Activated effector memory CD4-positive, alpha-beta T cell treated with anti-CD3 and anti-CD28 coated beads, Interleukin-2, amount 50 U/mL, for 16 hours (primary cell): ENCODE measurements around the gene NPAS3.
"Not testable (repeated sequence)": the region's sequence is repeated elsewhere in the genome, so short reads cannot be mapped to it uniquely, and the experiment has no call there.

ENCODE experiments used
- DNase-seq: peaks from one replicate; pipeline ENCODE4 v3.0.0-alpha.2; 2020

NPAS3 gene

DNA sequence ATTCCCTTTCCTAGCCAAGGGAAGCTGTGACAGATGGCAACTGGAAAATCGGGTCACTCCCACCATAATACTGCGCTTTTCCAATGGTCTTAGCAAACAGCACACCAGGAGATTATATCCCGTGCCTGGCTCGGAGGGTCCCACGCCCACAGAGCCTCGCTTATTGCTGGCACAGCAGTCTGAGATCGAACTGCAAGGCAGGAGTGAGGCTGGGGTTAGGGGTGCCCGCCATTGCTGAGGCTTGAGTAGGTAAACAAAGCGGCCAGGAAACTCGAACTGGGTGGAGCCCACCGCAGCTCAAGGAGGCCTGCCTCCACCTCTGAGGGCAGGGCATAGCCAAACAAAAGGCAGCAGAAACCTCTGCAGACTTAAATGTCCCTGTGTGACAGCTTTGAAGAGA is 149.6 kb downstream of the NPAS3 start:
- not testable (repeated sequence) for DNase-seq

GRCh38 chr14:33098016-33098415 is 159.3 kb downstream of the NPAS3 start:
- no peak for DNase-seq

DNA sequence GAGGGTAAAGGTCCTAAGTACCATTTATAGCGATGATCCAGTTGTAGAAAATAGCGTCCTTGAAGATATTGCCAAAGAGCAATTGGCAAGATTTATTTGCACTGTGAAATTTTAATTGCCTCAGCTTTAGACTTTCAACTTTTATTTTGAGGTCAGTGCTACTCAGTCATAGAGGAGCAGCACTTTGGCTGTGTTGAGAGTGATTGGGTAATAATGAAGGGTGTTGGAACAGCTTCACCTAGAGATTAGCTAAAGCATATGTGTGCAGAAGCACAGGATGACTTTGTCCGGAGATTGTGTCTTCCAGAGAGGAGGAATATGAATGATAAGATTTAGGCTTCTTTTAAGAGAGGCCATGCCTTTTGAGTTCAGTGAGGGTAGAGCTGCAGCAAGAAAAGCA is 164.8 kb downstream of the NPAS3 start:
- no peak for DNase-seq

GRCh38 chr14:33103966-33104365 is 165.3 kb downstream of the NPAS3 start:
- DNase-seq = no peak

DNA sequence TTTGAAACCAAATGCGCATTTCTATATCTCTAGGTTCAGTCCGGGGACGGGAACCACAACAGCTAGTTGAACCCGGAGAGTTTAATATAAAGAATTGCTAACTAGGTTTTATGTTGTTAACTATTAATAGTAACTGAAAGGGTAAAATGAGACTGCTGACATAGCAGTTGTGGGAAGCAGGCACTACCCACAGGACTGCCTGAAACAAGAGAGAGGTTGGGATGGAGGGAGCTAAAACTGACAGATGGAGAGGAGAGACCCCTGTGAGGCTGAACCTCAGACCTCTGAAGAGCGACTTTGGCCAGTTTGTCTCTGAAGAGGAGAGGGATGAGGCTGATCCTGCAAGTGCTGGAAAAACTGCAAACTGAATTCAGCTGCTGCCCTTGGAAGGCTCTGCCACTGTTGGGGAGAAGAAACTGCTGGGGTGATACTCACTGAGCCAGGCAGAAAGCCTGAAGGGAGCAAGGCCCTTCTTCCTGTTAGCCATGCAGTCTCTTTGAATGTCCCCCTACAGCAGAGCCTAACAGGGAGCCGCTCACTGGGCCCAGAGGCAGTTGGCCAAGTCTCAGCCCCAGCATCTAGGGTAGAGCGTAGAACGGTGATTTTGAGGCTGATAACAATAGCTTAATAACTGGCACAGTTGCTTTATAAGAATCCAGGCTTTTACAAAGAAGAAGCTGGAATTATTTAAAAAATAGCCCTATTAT is 172.2 kb downstream of the NPAS3 start:
- DNase-seq = no peak

- no peak for DNase-seq
Measured at GRCh38 chr14:33114331-33114730, 175.7 kb downstream of the NPAS3 start.

- no peak for DNase-seq
Measured at GRCh38 chr14:33118668-33119067, 180.0 kb downstream of the NPAS3 start.

DNA sequence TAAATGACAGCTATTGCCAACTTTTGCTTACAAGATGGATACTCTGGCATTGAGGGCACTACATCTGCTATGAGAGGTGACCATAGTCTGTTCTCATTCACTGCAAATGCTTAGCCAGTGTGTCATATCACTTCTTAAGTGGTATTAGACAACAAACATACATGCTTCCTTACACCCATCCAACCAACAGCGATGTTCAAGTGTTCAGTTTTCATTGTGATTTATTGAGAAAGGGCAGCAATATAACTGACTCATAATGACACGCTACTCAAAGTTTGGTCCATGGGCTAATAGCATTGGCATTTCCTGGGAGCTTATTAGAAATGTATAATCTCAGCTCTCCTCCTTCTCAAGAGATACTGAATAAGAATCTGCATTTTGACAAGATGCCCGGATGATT is 181.7 kb downstream of the NPAS3 start:
- no peak for DNase-seq

DNA sequence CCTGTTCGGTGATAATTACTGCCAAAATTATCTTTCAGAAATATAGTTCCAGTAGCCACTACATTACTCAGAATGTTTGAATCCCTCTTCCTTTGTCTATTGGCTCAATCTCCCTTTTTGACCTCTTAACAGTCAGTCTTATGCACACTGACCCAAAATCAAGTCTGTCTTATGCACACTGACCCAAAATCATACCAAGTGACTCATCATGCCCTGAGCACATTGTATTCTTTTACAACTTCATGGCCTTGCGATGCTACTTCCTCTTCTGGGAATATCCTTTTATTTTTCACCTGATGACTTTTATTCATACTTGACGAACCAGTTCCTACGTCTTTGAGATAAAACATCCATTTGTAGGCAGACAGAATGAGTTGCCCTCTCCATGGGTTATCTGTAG is 182.3 kb downstream of the NPAS3 start:
- DNase-seq = no peak

DNA sequence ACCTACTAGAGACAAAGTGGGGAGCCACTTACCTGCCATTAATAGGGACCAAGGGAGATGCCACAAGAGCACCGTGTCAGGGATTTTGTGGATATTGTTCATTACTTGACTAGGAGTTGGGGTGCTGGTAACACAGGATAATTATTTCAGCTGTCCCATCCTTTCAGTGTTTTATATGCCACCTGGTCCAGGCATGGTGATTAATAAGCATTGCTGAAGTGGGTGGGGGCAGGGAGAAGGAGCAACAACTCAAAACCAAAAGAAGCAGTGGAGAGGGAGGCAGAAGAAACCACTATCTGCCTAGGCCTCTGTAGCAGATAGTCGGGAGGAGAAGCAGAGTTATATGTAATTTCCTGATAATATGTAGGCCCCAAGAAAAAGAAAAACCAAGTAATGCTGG is 184.6 kb downstream of the NPAS3 start:
- no peak for DNase-seq

- no peak for DNase-seq
Measured at GRCh38 chr14:33126433-33126832, 187.8 kb downstream of the NPAS3 start.

- no peak for DNase-seq
Measured at GRCh38 chr14:33127531-33127930, 188.9 kb downstream of the NPAS3 start.

- no peak for DNase-seq
Measured at GRCh38 chr14:33131801-33132200, 193.1 kb downstream of the NPAS3 start.

- no peak for DNase-seq
Measured at GRCh38 chr14:33134162-33134561, 195.5 kb downstream of the NPAS3 start.

GRCh38 chr14:33134975-33135374 is 196.3 kb downstream of the NPAS3 start:
- no peak for DNase-seq

DNA sequence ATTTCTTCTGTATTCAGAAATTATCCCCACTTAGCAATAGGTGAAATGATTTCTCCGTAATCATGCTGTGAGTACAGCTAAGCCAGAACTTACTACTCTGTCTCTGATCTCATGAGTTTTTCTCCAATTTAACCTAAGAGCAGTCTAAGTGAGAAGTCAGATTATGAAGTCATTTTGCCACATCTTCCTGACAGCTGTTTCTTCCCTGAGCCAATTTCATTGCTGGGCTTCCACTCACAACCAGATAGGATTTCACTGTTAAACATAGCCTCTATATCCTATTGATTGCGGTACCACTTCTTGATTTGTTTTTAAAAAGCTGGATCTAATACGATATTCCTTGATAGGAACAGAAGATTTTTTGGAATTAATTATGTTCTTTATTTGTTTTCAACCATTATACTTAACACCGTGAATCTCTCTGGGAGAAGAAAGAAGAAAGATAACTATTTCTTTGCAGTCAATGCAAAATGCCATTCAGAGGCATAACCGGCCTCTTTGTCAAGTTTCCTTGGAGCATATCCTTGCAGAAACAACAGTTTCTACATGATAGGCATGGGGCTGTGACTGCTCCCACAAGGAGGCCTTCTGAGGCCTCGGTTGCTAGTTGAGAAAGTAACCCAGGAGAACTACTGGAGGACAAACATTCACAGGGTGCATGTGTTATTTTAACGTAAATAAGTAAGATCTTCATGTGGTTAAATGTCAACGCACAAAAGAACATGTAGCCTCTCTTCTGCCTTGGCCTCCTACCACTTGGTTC is 212.2 kb downstream of the NPAS3 start:
- no peak for DNase-seq

DNA sequence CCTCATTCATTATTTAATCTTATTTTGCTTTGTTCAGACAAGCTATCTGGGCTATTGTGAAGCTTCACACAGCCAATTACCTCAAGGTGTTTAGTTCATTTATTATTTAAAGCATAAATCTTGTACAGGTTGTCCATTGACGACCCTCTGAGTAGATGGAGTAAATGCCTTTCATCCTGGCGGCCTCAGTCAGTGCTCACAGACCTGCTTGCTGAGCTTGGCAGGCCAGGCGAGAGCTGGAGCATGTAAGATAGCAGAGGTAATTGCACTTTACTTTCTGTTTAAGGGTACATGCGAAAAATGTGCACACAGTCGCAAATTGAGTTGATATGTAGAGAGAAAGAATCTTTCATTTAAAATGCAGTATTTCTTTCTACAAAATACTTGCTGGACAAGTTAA is 224.4 kb downstream of the NPAS3 start:
- DNase-seq = no peak

DNA sequence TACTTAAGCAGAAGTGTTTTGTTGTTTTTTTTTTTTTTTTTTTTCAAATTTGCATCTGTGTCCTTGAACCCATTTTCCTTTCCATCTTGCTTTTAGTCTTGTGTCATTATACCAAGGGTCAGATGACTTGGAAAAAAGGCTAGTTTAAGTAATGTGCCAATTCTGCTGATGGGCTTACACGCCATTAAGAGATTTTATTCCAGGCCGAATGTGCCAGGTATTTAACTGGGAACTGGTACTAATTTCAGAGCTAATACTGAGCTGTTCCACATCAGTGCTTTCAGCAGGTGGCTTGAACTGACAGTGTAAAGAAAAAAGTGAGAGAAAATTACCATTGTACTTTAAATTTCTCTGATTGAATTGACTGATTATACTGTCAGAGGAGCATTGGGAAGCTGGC is 224.9 kb downstream of the NPAS3 start:
- DNase-seq = no peak

DNA sequence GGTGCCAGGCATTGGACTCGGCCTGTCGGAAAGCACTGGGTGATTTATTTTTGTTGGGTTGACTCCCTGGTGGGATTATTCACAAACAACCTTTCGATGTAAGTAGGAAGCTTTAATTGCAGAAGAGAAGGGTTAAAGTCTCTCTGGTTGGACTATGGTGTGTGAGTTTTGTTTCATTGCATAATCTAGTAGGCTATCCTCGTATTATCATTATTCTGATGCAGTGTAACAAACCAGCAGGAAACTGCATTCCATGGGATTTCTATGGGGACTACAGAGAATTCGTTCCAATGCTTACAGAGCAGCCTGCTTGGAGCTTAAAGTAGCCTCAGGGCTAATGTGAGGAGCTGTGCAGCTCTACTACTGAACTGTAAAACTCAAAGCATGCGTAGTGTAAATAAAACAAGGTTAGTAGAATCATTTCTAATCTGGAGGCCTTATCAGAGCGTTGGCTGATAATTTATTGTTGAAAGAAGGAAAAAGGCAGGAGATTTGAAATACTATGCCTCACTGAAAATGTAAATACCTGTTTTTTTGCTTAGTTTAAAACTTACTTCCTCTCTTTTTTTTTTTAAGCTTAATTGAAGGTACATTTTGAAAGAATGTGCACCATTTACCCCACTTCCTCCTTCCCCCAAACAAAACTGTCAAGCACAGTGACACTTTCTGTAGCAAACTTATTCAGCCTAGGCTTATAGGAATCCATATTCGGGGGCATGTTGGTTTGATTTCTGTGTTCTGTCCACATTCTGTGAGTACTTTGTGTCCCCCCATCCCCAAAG is 226.7 kb downstream of the NPAS3 start:
- DNase-seq = no peak

DNA sequence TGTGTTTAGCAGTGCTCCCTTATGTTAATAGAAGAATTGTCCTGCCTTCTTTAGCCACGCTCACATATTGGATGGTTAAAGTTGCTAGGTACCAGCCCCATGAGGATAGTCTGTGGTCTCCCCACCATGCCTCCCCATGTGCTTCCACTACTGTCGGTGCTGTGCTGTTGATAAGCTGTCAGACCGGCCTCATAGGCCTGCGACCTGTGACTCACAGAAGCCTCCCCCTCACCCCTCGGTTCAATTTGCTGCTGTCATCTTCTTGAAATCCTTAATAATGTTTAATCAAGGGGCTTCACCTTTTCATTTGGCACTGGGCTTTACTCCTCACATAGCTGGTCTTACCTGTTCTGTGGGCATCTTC is 227.2 kb downstream of the NPAS3 start:
- no peak for DNase-seq

GRCh38 chr14:33175951-33176350 is 237.3 kb downstream of the NPAS3 start:
- DNase-seq = no peak

DNA sequence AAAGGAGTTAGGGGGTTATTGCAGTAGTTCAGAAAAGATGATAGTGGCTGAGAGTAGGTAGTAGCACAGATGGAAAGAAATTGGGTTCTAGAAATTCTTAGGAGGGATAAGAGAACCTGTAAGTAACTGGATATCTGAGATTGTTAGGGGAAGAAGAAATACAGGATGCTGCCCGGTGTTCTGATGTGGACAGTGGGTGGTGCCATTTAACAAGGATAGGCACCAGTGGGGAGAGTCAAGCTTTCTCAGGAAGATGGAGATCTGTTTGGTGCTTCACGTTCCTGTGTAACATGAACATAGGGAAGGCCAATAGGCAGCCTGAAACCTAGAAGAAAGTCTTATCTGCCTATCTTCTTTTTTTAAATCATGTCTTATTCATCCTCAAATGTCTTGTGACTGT is 245.9 kb downstream of the NPAS3 start:
- DNase-seq = no peak

DNA sequence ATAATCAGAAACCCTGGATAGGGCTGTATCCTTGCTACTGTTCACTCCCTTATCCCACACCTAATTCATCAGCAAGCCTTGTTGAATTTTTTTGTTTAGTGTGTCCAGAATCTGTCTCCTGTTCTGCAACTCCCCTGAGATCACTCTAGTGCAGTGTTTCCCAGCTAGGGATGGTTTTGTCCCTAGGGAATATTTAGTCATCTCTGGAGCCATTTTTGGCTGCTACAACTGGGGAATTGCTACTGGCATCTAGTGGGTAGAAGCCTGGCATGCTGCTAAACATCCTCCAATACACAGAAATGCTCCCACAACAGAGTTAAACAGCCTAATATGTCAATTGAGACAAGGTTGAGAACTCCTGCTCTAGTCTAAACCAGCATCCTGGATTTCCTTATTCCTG is 248.0 kb downstream of the NPAS3 start:
- DNase-seq = no peak

DNA sequence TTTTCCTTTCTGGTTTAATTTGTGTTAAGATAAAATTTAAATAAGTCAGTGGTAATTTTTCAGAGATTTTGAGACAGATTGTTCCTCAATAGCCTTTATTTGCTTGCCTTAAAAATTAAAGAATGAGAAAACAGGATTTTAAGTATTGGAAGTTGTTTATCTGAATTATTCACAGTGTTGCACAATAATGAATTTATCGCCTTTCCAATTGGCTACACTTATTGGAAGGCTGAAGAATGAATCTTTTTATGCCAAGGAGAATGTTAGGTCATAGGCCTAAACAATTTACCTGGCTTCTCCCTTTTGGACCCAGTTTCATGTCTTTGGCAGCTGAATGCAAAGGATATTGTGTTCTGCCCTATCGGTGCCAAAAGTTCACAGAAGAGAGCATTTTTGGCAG is 250.2 kb downstream of the NPAS3 start:
- DNase-seq = no peak
